ENCODE measurements around the gene ALKBH4.
A peak's percentile ranks its signal among the peaks of the same experiment; 100 is the strongest.
"Not testable (repeated sequence)": the region's sequence is repeated elsewhere in the genome, so short reads cannot be mapped to it uniquely, and the experiment has no call there.

Gene ALKBH4

DNA sequence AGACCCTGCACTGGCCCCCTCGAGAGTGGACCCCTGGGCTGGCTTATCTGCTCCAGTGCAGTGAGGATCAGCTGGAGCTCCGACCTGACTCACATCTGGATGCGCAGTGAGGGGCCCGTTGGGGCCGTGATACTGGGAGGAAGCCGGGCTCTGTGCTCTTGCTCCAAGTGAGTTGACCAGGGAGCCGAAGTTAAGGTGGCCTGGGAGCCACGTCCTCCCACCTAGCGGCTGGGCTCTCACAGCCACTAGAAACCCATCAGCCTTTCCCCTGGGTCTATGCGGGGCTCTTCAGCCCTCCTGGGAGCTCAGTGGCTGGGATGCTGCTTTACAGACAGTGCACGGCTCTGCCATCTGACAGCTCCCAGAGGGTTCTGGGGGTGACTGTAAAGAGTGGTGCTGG is 9.1 kb downstream of the ALKBH4 start:
- DNase-seq (ENCODE audit: low spot score) (no peak), FAIRE-seq (no peak)

DNA sequence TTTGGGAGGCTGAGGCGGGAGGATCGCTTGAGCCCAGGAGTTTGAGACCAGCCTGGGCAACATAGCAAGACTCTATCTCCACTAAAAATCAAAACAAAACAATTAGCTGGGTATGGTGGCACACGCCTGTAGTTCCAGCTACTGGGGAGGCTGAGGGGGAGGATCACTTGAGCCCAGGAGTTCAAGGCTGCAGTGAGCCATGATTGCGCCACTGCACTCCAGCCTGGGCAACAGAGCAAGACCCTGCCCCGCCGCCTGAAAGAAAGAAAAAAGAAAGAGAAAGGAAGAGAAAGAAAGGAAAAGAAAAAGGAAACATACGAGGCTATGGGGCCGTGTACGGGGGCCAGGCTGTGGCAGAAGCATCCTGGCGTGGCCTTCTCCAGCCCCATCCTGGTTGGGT is 9.7 kb downstream of the ALKBH4 start:
- FAIRE-seq; DNase-seq (ENCODE audit: low spot score): not testable (repeated sequence)

DNA sequence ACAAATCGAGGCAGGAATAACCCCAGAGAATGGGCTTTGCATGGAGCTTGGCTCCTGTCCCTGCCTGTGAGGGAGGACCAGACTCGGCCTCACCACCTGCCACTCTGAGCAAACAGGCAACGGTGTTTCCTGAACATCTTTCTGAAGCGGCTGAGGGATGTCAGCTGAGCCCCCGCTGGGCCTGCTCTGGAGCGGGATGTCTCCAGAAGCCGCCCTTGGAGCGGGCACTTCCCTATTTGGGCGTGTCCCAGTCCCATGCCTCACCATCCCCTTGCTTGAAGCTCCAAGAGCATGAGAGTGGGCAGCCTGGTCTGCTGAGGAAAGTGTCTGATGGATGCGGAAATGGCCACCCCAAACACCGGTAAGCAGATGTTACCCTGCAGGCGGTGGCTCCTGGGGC is 10.2 kb downstream of the ALKBH4 start:
- FAIRE-seq: no peak
- no peak for DNase-seq (ENCODE audit: low spot score)

- no peak for DNase-seq (ENCODE audit: low spot score)
Measured at GRCh38 chr7:102453319-102453718, 11.3 kb downstream of the ALKBH4 start.

DNA sequence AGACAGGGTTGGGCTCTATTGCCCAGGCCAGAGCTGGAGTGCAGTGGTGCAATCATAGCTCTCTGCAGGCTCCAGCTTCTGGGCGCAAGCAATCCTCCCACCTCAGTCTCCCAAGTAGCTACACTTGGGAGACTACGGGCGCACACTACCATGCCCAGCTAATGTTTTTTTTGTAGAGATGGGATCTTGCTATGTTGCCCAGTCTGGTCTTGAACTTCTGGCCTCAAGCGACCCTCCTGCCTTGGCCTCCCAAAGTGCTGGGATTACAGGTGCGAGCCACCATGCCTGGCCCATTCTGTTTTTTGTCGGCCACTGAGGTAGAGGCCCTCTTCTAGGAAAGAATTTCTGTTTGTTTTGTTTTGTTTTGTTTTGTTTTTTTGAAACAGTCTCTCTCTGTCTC is 12.2 kb downstream of the ALKBH4 start:
- no peak for FAIRE-seq

More at GRCh38 chr7:102453319-102453718, 11.3 kb downstream of the ALKBH4 start:
- FAIRE-seq: no peak

GRCh38 chr7:102451371-102452054 is 13.2 kb downstream of the ALKBH4 start:
- FAIRE-seq (no peak), DNase-seq (ENCODE audit: low spot score) (no peak)

More for the DNA sequence above, 12.2 kb downstream of the ALKBH4 start:
- no peak for DNase-seq (ENCODE audit: low spot score)

DNA sequence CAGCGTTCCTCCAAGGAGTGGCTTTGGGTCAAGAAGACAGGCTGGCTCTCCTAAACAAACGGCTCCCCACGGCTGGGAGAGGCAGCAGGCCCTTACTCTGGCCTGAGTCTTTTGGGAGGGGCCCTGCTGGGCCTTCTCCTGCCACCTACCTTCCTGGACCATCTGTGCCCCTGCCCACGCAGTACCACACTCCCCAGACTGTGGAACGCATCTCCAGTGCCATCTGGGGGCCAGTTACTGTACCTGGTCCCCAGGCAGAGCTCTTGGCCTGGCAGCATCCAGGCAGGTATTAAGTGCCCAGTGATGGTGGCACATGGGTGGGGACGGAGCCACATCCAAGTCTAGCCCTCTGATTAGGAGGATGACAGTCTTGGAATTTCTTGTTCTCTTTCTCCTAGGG is 14.4 kb downstream of the ALKBH4 start:
- DNase-seq (ENCODE audit: low spot score): no peak
- FAIRE-seq: no peak

- no peak for FAIRE-seq
Measured at GRCh38 chr7:102449136-102449535, 15.5 kb downstream of the ALKBH4 start.

DNA sequence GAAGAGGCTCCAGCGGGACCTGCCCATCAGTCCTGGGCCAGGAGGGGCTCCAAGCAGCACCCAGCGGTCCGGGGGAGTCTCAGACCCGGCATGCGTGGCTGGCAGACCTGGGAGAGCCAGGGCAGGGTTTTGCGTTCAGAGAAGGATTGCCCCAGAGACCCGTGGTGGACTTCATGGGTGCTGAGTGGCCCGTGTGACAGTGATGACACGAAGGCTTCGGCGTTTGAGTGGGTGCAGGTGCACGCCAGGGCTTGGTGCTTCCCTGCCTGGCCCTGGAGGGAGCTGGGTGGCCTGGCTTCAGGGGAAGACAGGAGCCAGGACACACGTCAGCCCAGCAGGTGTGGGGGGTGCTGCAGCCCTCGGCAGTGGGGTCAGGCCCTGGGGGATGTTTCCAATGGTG is 17.4 kb downstream of the ALKBH4 start:
- DNase-seq (ENCODE audit: low spot score) (no peak), FAIRE-seq (no peak)

More at GRCh38 chr7:102449136-102449535, 15.5 kb downstream of the ALKBH4 start:
- DNase-seq (ENCODE audit: low spot score): no peak

- DNase-seq (ENCODE audit: low spot score) (no peak), FAIRE-seq (no peak)
Measured at GRCh38 chr7:102446387-102447156, 18.1 kb downstream of the ALKBH4 start.

DNA sequence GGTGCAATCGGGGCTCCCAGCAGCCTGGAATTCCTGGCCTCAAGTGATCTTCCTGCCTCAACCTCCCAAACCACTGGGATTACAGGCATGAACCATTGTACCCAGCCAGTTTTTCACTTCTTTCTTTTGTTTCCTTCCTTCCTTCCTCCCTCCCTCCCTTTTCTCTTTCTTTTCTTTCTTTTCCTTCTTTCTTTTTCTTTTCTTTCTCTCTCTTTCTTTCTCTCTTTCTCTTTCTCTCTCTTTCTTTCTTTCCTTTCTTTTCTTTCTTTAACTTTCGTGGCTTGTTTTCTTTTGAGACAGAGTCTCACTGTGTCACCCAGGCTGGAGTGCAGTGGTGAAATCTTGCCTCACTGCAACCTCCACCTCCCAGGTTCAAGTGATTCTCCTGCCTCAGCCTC is 19.0 kb downstream of the ALKBH4 start:
- FAIRE-seq: no peak
- no peak for DNase-seq (ENCODE audit: low spot score)

DNA sequence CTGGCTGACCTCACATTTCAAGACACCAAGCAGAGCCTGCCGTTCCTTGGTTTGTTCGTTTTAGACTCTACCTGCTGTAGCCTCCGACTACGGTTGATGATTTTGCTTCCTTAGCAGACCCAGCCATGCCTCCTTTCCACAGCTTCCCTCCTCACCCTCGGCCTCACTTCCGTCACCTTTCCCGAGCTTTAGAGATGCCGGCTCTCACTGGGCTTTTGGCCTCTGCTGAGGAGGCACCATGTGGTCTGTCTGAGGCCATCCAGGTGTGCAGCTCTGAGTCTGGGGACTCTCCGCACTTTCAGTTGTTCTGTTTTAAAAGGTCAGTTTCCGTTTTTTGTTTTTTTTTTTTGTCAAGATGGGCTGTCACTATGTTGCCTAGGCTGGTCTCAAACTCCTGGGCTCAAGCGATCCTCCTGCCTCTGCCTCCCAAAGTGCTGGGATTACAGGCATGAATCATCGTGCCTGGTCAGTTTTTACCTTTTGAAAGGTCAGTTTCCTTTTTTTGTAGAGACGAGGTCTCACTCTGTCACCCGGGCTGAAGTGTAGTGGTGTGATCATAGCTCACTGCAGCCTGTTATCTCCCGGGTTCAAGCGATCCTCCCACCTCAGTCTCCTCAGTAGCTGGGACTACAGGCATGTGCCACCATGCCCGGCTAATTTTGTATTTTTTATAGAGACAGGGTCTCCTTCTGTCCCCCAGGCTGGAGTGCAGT is 19.5 kb downstream of the ALKBH4 start:
- FAIRE-seq (no peak), DNase-seq (ENCODE audit: low spot score) (no peak)

- peak; percentile 96 for DNase-seq (ENCODE audit: low spot score)
- peak; percentile 66 for FAIRE-seq
Measured at GRCh38 chr7:102439963-102440795, 24.5 kb downstream of the ALKBH4 start.

DNA sequence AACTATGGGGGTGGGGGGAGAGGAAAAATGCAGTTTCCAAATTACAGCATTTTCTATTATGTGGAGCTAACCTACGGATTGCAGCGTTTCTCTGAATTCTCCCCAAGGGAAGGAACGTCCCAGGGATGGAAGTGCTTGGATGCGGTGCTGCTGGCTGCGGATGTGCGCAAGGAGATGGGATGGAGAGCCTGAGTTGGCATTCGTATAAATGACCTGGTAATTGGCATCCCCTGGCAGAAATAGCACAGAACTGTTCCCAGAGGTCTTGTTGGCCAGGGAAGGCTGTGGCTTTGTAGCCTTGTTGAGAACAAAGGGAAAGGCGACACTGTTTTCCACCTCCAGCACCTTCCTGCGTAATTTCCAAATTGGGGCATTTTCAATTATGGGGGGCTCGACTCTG is 28.5 kb downstream of the ALKBH4 start:
- FAIRE-seq (no peak), DNase-seq (ENCODE audit: low spot score) (no peak)

- FAIRE-seq: peak; percentile 9
- peak; percentile 68 for DNase-seq (ENCODE audit: low spot score)
Measured at GRCh38 chr7:102434039-102434486, 30.6 kb downstream of the ALKBH4 start.

GRCh38 chr7:102433219-102434038 is 31.2 kb downstream of the ALKBH4 start, which contains the start of gene ORAI2:
ORAI2 (plus strand) TSS chr7:102433575; CDS start chr7:102438957, 5,382 bp downstream.
- DNase-seq (ENCODE audit: low spot score) (peak; percentile 98), FAIRE-seq (peak; percentile 98)

GRCh38 chr7:102432442-102433218 is 32.0 kb downstream of the ALKBH4 start:
- DNase-seq (ENCODE audit: low spot score): no peak
- FAIRE-seq: peak; percentile 56

GRCh38 chr7:102431617-102432298 is 32.9 kb downstream of the ALKBH4 start:
- DNase-seq (ENCODE audit: low spot score) (peak; percentile 66), FAIRE-seq (no peak)

All from urothelium cell line (cell line).